ENCODE measurements around the gene SUPT6H.
"Not testable (repeated sequence)": the region's sequence is repeated elsewhere in the genome, so short reads cannot be mapped to it uniquely, and the experiment has no call there.

Gene SUPT6H

DNA sequence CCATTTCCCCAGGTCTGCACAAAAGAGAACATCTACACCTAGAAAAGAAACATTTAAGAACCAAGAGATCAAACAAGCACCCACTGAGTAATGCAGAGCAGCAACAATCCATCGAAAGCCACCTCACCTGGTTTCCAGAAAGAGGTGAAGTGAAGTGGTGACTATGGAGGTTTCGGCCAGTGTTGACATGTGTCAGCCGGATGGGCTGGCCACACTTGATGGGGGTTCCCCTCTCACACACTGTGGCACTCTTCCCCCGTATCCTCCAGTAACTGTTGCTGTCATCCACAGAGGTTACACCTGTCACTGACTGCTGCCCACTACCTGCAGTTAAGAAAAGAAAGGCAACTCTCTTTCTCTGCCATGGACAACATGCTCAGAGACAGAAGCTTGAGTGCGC lies 6.8 kb upstream of the SUPT6H start:
- no peak for DNase-seq

- no peak for DNase-seq
Observed at GRCh38 chr17:28657756-28658155, 4.2 kb upstream of the SUPT6H start.

- not testable (repeated sequence) for DNase-seq
Observed at GRCh38 chr17:28658342-28658741, 3.7 kb upstream of the SUPT6H start.

- not testable (repeated sequence) for DNase-seq
Observed at GRCh38 chr17:28658766-28659496, 3.1 kb upstream of the SUPT6H start.

GRCh38 chr17:28659497-28659881 lies 2.5 kb upstream of the SUPT6H start:
- DNase-seq, result not testable (repeated sequence)

DNA sequence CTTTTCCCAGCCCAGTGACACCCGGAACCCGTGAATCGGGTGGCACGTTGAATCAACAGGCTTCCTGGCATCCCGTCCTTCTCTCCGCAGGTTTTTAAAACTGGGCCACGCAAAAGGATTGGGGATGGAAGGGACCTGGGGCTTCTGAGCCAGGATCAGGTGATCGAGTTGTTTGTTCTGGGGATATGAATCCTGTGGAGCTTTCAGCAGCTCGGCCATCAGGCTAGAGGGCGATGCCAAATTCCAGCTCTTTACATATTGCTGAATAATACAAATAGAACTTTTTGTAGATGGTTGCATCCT lies 473 bp downstream of the SUPT6H start:
- DNase-seq, result no peak

DNA sequence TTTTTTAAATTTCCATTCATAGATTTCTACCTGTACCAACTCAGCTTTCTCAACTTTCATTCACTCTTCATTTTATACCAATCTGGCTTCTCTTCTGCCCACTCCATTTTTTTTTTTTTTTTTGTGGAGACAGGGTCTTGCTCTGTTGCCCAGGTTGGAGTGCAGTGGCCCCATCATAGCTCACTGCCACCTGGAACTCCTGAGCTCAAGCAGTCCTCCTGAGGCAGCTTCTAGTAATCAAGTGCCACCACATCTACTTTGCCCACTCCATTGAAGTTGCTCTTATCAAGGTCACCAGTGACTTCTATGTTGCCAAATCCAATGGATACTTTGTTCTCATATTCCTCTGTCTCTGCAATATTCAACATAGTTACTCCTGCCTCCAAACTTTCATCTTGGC lies 1.7 kb downstream of the SUPT6H start:
- no peak for DNase-seq

GRCh38 chr17:28665994-28666393 lies 4.0 kb downstream of the SUPT6H start:
- no peak for DNase-seq

- DNase-seq, result no peak
Observed at GRCh38 chr17:28667870-28668269, 5.9 kb downstream of the SUPT6H start.

DNA sequence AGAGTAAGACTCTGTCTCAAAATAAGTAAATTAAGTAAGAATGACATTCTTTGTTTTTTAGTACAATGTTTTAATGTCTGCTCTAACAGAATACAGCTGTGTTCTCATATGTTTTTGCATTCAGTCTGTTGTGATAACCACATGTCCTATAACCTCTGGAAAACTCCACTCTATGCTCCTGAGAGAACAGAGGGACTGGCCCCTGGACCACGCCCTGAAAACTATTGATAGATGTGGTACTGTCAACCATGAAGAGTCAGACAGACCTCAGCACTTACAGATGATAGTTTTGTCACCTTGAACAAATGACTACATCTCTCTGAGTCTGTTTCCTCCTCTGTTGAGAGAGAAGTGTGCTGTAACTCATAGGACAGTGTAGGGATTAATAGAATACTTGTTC lies 7.9 kb downstream of the SUPT6H start:
- no peak for DNase-seq

DNA sequence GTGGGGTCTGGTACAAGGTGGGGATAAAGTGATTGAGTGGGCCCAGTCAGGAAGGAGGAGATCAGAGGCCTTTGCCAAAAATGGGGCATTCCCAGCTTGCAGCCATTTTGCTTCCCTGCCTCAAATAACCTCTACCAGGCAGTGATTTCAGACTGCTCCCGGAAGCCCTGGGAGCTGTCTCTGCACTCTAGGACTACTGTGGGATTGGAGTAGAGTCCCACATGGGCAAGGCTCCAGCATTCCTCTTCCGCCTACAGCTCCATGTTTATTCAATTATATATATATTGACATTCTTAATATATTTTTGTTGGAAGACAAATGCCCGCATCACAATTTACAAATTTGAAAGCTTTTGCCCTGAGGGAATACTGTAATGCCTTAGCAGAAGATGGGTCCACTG lies 13.5 kb downstream of the SUPT6H start:
- DNase-seq, result no peak

GRCh38 chr17:28675980-28676379 lies 14.0 kb downstream of the SUPT6H start:
- peak in 1 of 2 donors; percentile 20 for DNase-seq

GRCh38 chr17:28682655-28683054 lies 20.6 kb downstream of the SUPT6H start:
- DNase-seq, result no peak

DNA sequence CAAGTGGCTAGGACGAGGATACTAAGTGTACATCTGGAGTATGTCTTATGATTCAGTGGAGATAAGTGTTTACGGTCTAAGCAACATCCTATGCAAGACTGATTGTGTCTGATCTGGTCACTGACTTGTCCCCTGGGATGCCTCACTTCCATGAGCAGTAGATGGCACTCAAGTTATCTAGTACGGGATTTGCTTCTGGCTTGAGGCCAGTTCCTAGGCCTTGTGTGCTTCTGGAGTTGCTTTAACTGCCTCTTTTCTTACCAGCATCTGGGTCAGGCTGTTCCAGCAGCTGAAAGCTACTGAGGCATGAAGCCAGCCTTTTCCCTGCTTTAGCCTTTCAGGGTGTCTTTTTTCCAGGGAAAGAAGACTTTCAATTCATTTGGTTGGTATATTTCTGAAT lies 23.0 kb downstream of the SUPT6H start:
- no peak for DNase-seq

GRCh38 chr17:28685366-28685765 lies 23.4 kb downstream of the SUPT6H start:
- DNase-seq, result no peak

- DNase-seq, result no peak
Observed at GRCh38 chr17:28686296-28686695, 24.3 kb downstream of the SUPT6H start.

DNA sequence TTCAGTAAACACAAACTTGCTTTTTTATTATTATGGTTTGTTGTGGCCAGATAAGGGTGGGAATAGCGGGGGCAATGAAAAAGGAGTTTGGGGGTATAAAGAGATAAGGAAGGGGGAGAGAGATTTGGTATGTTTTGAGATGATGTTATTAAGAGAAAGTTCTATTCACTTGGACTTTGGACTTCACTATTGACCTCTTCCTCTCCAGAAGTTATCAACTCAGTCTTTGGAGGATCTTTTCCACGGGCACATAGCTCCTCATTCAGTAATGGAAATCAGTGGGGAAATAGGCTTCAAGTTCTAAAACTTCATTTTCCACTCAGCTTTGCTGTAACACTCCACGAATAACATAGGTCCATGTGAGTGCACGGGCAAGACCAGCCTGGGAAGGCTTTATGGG lies 26.5 kb downstream of the SUPT6H start:
- no peak for DNase-seq

DNA sequence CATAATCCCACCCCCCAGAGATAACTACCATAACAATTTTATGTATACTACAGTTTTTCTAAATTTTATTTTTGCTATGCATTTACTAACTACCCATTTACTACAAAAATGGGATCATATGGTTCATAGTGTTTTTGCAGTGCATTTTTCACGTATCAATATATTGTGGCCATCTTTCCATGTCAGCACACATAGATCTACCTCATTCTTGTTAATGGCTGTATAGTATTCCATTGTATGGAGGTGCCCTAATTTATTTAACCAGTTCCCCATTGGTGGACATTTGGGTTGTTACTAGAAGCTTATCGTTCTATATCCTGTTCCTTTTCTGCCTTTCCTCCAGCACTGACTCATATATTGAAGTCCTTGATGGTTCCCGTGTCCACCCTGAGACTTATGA lies 27.0 kb downstream of the SUPT6H start:
- no peak for DNase-seq

GRCh38 chr17:28693869-28694268 lies 31.9 kb downstream of the SUPT6H start:
- no peak for DNase-seq

DNA sequence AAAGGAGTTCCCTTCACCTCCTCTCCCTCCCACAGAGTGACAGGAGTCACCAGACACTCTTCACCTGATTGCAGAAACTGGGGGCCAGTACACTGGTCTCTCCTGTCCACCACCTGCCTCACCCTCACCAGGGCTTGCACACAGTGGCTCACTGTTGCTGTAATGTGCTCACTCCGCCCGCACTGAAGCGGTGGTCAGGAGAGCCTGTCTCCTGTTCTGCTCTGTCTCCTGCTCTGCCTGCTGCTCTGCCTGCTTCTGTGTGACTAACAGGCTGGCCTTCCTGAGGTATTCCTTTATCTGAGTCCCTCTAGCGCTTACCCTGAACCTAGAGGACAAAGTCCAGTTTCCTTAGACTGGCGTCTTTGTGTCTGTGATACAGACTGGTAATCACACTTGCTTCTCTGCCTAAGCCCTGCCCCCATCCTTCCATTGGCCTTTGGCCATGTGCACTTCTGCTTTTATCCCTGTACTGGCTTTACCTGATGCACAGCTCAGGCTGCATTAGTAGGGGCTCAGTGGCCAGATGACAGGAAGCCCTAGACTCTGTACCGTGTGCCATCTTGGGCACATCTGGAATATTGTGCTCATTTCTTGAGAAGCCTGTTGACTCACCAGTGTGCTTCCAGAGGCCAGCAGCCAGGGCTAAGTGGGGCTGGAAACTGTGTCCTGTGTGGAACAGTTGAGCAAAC lies 36.4 kb downstream of the SUPT6H start:
- DNase-seq, result no peak

GRCh38 chr17:28700278-28700677 lies 38.3 kb downstream of the SUPT6H start:
- DNase-seq, result no peak

DNA sequence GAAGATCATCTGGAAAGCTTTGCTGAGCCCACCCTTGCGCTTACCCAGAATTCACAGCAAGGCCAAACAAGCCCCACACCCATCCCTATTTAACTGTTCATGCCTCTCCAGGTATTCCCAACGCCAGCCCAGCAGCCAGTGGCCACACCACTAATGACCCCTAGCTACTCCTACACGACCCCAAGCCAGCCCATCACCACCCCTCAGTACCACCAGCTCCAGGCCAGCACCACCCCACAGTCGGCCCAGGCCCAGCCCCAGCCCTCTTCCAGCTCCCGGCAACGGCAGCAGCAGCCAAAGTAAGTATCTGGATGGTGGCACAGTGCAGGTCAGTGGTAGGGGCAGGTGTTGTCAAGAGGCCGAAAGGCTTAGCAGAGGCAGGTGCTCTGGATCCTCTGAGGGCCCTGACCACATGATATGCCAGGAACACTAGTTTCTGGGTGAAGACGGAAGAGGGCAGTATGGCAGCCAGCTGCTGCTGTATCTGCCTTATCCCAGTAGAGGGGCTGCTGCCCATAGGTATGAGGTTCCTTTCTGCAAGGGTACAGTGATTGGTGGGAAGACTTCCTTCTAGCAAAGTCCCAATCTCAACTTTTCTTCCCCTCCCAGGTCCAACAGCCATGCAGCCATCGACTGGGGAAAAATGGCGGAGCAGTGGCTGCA lies 39.0 kb downstream of the SUPT6H start:
- DNase-seq, result no peak

DNA sequence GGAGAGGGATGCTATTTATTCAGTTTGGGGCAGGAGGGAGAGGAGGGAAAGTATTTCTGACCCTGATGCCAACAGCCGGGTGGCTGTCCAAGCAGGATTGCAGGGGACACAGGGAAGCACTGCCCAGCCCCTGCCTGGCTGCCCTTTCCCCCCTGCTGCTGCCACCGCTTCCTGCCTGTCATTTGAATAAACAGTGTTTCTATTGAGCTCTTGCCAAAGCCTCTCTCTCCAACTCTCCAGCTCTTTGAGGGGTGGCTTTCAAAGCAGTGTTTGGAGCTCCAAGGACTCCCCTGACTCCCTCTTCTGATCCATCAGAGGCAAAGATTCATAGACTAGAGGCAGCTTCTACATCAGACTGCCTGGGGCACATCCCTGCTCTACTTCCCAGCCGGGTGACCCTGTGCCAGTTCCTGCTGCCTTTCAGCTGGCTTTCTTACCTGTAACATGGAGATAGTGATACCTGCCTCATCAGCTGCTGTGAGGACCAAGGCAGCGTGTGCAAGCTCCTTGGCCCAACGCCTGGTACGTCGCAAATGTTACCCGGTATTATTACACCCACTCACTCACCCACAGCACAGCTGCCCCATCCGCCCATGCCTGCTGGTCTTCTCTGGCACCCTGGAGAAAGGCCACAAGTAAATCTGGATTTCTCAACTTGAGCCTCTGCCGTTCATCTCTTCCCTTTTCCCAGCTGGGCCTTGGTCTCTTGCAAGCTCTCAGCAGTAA lies 40.2 kb downstream of the SUPT6H start:
- no peak for DNase-seq

- DNase-seq, result no peak
Observed at GRCh38 chr17:28702752-28703150, 40.7 kb downstream of the SUPT6H start.
